Measurements from ENCODE around the gene ARHGEF11.
"Not testable (repeated sequence)": the region's sequence is repeated elsewhere in the genome, so short reads cannot be mapped to it uniquely, and the experiment has no call there.

Gene ARHGEF11

GRCh38 chr1:156927215-156928042, 118.1 kb downstream of the ARHGEF11 start:
- DNase-seq: peak; percentile 43

- DNase-seq: not testable (repeated sequence)
These were observed 118.8 kb downstream of the ARHGEF11 start for GRCh38 chr1:156926695-156927094.

- no peak for DNase-seq
These were observed 119.4 kb downstream of the ARHGEF11 start for GRCh38 chr1:156926175-156926574.

- DNase-seq: no peak
These were observed 120.2 kb downstream of the ARHGEF11 start for GRCh38 chr1:156925154-156926010.

- DNase-seq: no peak
These were observed 120.9 kb downstream of the ARHGEF11 start for GRCh38 chr1:156924478-156925153.

GRCh38 chr1:156923670-156924477, 121.7 kb downstream of the ARHGEF11 start:
- no peak for DNase-seq

GRCh38 chr1:156922986-156923669, 122.4 kb downstream of the ARHGEF11 start:
- no peak for DNase-seq

- no peak for DNase-seq
These were observed 124.5 kb downstream of the ARHGEF11 start for GRCh38 chr1:156921053-156921529.

- DNase-seq: no peak
These were observed 125.1 kb downstream of the ARHGEF11 start, which contains the start of gene LRRC71 for GRCh38 chr1:156920233-156921052. TSS of gene LRRC71 (plus strand) at chr1:156920632. CDS start at chr1:156920804, 172 bp downstream.

GRCh38 chr1:156914440-156914856, 131.1 kb downstream of the ARHGEF11 start:
- no peak for DNase-seq

GRCh38 chr1:156913809-156914387, 131.6 kb downstream of the ARHGEF11 start:
- no peak for DNase-seq

- no peak for DNase-seq
These were observed 132.4 kb downstream of the ARHGEF11 start for GRCh38 chr1:156912861-156913808.

GRCh38 chr1:156912310-156912709, 133.2 kb downstream of the ARHGEF11 start:
- no peak for DNase-seq

- no peak for DNase-seq
These were observed 133.8 kb downstream of the ARHGEF11 start for GRCh38 chr1:156911577-156912298.

GRCh38 chr1:156910309-156910782, 135.2 kb downstream of the ARHGEF11 start:
- no peak for DNase-seq

- no peak for DNase-seq
These were observed 135.9 kb downstream of the ARHGEF11 start for GRCh38 chr1:156909671-156910070.

- no peak for DNase-seq
These were observed 136.6 kb downstream of the ARHGEF11 start for GRCh38 chr1:156908955-156909354.

- no peak for DNase-seq
These were observed 137.0 kb downstream of the ARHGEF11 start for GRCh38 chr1:156908541-156908940.

Measured in NCI-H748 treated with DMSO at 0.1 percent for 48 hours (cell line).